K562 (cell line): Measurements from ENCODE around the gene FERMT3. TPM values are rescaled to one million over a fixed set of nuclear protein-coding genes. Genes with fewer than 3 reads are reported as not detected.
A peak's percentile ranks its signal among the peaks of the same experiment; 100 is the strongest.

Source experiments
- ARHGAP35 ChIP-seq: fragments of 450-650 bp; IDR thresholded peaks from 2 replicates; pipeline ENCODE4 v1.6.1; 2018; ENCODE audit not compliant: partially characterized antibody
- CC2D1A ChIP-seq: fragments of 450-650 bp; IDR thresholded peaks from 2 replicates; pipeline ENCODE4 v1.6.1; 2017; ENCODE audit warnings: mild to moderate bottlenecking
- CREB3 ChIP-seq: fragments of 450-650 bp; conservative IDR thresholded peaks from 2 replicates; pipeline ENCODE4 v1.6.1; 2016; ENCODE audit warnings: missing genetic modification characterization, low read depth, mild to moderate bottlenecking, missing compliant biosample characterization, moderate library complexity
- CREBBP ChIP-seq: IDR thresholded peaks from one replicate; pipeline ENCODE4 v1.6.1; 2012; ENCODE audit warnings: low read depth, mild to moderate bottlenecking, control low read depth, inconsistent platforms, low read length
- CTCFL ChIP-seq: IDR thresholded peaks from 2 replicates; pipeline ENCODE4 v1.6.1; 2011; ENCODE audit warnings: borderline replicate concordance, low read depth, mild to moderate bottlenecking, moderate library complexity, low read length; ENCODE audit not compliant: insufficient read depth, poor library complexity, severe bottlenecking
- FOXJ2 ChIP-seq: fragments of 200-800 bp; sonication (Bioruptor generic); IDR thresholded peaks from 2 replicates; pipeline ENCODE4 v1.6.1; 2016; ENCODE audit warnings: missing genetic modification characterization, missing compliant biosample characterization
- HBP1 ChIP-seq: fragments of 450-650 bp; formaldehyde crosslinking; IDR thresholded peaks from 2 replicates; pipeline ENCODE4 v1.4.0; 2022; ENCODE audit warnings: missing genetic modification characterization
- IFI16 ChIP-seq: fragments of 250-450 bp; sonication (Bioruptor Pico); IDR thresholded peaks from 2 replicates; pipeline ENCODE4 v2.1.2; 2022; ENCODE audit warnings: mild to moderate bottlenecking, inconsistent platforms
- MAFG ChIP-seq: fragments of 450-650 bp; conservative IDR thresholded peaks from 2 replicates; pipeline ENCODE4 v1.6.1; 2016; ENCODE audit warnings: missing genetic modification characterization, missing compliant biosample characterization
- MTA2 ChIP-seq: fragments of 450-650 bp; IDR thresholded peaks from 2 replicates; pipeline ENCODE4 v1.6.1; 2016; ENCODE audit warnings: low read depth
- PRMT5 ChIP-seq: sonication (generic); formaldehyde crosslinking; IDR thresholded peaks from 2 replicates; pipeline ENCODE4 v1.5.0; 2020; ENCODE audit warnings: missing genetic modification reagents
- RBFOX2 ChIP-seq: fragments of 200-400 bp; formaldehyde crosslinking; IDR thresholded peaks from 2 replicates; pipeline ENCODE4 v1.6.1; 2017; ENCODE audit warnings: low read depth, mild to moderate bottlenecking, low read length, moderate library complexity
- TARDBP ChIP-seq: fragments of 450-650 bp; IDR thresholded peaks from 2 replicates; pipeline ENCODE4 v1.6.1; 2016
- TFAM ChIP-seq: fragments of 250-450 bp; sonication (Bioruptor Pico); conservative IDR thresholded peaks from 2 replicates; pipeline ENCODE4 v1.5.0; 2021; ENCODE audit warnings: mild to moderate bottlenecking, moderate library complexity
- VEZF1 ChIP-seq: fragments of 200-800 bp; sonication (Bioruptor generic); IDR thresholded peaks from 2 replicates; pipeline ENCODE4 v1.6.1; 2017; ENCODE audit warnings: missing genetic modification characterization, missing compliant biosample characterization
- WHSC1 ChIP-seq: IDR thresholded peaks from one replicate; pipeline ENCODE4 v1.6.1; 2012; ENCODE audit warnings: low read length, control low read depth, inconsistent platforms
- ZC3H8 ChIP-seq: fragments of 450-650 bp; IDR thresholded peaks from 2 replicates; pipeline ENCODE4 v1.6.1; 2017
- ZNF197 ChIP-seq: fragments of 200-800 bp; sonication (Bioruptor generic); IDR thresholded peaks from 2 replicates; pipeline ENCODE4 v1.6.1; 2016; ENCODE audit warnings: low read depth, missing genetic modification characterization, missing compliant biosample characterization
- ZNF324 ChIP-seq: fragments of 250-450 bp; sonication (Bioruptor Pico); IDR thresholded peaks from 2 replicates; pipeline ENCODE4 v1.4.0; 2020; ENCODE audit warnings: mild to moderate bottlenecking
- ZNF76 ChIP-seq: fragments of 250-450 bp; sonication (Bioruptor Pico); IDR thresholded peaks from 2 replicates; pipeline ENCODE4 v1.4.0; 2020; ENCODE audit warnings: mild to moderate bottlenecking, moderate library complexity, borderline replicate concordance
- ZNF764 ChIP-seq: fragments of 250-450 bp; sonication (Bioruptor Pico); IDR thresholded peaks from 2 replicates; pipeline ENCODE4 v1.4.0; 2020; ENCODE audit warnings: low read depth, mild to moderate bottlenecking, moderate library complexity
- polyA plus RNA-seq, 8 experiments: library from polyadenylated mRNA; depleted of rRNA in 4 of 8; stranded (reverse) in 5 of 8; unstranded in 3 of 8; fragments of >200 nt; fragmentation: Nextera tagmentation in 2 of 8; fragmentation: Illumina TruSeq in 1 of 8; extraction: Ambion mirVana in 2 of 8; extraction: Trizol in 1 of 8; gene quantifications; 2 replicates each; pipeline versions ENCODE4 v1.2.1 to v1.2.3, GENCODE V29; 2011 to 2014; ENCODE audit warnings: inconsistent platforms in 1 of 8, missing spikeins in 1 of 8
- total RNA-seq, 7 experiments: library from RNA; depleted of rRNA in 6 of 7; stranded (reverse); fragments of >200 nt in 6 of 7; fragmentation: Illumina TruSeq in 2 of 7; extraction: Trizol in 2 of 7; gene quantifications; 2 replicates each; pipeline versions ENCODE4 v1.2.1 to v1.2.3, GENCODE V29; 2011 to 2021; ENCODE audit warnings: low replicate concordance in 1 of 7
- TF ChIP-seq, protein P1 (sequence below): sonication (generic); formaldehyde crosslinking; IDR thresholded peaks from 2 replicates; pipeline ENCODE4 v1.8.0; 2023; ENCODE audit warnings: mild to moderate bottlenecking, missing genetic modification reagents

Gene FERMT3
- total and polyA plus RNA-seq, 9 of the 15 experiments (the other 6 are each of a cell fraction or from before 2014, with no cell fraction given) = 3.2 to 275 (median 79.7) TPM

DNA sequence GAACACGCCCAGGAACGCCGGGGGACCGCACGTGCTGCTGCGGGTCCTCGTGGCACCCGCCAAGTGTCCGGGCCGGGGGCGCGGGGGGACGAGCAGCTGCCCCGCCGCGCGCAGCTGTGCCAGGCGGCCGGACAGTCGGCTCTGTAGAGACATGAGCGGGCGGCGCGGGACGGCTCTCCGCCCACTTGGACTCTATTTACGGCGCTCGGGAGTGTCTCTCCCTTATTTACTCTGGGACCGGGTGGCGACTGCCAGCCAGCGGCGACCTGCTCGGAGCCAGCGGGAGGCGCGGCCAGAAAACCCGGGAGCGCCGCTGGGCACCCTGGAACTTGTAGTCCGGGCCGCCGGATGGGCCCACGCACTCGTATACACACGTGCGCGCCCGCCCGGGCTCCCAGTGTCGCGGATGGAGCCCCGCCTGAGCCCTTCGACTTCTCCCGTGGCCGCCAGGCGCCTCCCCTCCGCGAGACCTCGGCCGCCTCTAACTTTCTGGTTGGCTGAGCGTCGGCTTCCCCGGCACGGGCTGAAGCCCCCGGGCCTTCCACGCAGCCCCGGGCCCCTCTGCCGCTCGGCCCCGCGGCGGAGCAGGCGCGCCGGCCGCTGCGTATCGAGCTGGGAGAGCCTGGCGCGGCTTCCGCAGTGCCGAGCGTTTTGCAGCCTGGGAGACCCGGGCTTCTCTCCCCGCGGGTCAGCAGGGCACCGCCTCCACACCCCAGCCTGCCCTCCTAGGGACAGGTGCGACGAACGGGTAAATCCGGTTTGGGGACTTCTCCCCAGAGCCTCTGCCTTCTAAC, 40.5 kb upstream of the FERMT3 start, which contains the start of gene MACROD1 (continued):
- peak; percentile 64 for TF ChIP-seq CTCFL
- no peak for TF ChIP-seq ZNF76 (CRISPR knock-in tag)
- TF ChIP-seq FOXJ2 = peak; percentile 61; the same call in 1 of the 2 replicates
- TF ChIP-seq ARHGAP35 = no peak
- TF ChIP-seq PRMT5 (CRISPR knock-in tag) = no peak
- no peak for TF ChIP-seq ZNF764 (CRISPR knock-in tag)
- no peak for TF ChIP-seq CC2D1A
- TF ChIP-seq CREB3 (tag) = no peak
- no peak for TF ChIP-seq MTA2
- TF ChIP-seq ZNF197 (CRISPR knock-in tag) = no peak
- no peak for TF ChIP-seq TARDBP
- no peak for TF ChIP-seq MAFG (tag)
- TF ChIP-seq HBP1 (CRISPR knock-in tag) = no peak
- TF ChIP-seq, protein P1, sequence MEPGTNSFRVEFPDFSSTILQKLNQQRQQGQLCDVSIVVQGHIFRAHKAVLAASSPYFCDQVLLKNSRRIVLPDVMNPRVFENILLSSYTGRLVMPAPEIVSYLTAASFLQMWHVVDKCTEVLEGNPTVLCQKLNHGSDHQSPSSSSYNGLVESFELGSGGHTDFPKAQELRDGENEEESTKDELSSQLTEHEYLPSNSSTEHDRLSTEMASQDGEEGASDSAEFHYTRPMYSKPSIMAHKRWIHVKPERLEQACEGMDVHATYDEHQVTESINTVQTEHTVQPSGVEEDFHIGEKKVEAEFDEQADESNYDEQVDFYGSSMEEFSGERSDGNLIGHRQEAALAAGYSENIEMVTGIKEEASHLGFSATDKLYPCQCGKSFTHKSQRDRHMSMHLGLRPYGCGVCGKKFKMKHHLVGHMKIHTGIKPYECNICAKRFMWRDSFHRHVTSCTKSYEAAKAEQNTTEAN (CRISPR knock-in tag) = 0 out of 2 replicates have a peak, but pooled peaks have one; percentile 80
- no peak for TF ChIP-seq ZC3H8
- TF ChIP-seq WHSC1 = no peak
- TF ChIP-seq VEZF1 (CRISPR knock-in tag) = no peak; the same call in none of the 2 replicates
- no peak for TF ChIP-seq ZNF324 (CRISPR knock-in tag)
- TF ChIP-seq CREBBP = no peak
- TF ChIP-seq TFAM (CRISPR knock-in tag) = no peak
- no peak for TF ChIP-seq IFI16
- peak; percentile 97 for TF ChIP-seq RBFOX2
